Astrocyte (in vitro differentiated cells and primary cell): ENCODE results near the gene RNF44.
"Not testable (repeated sequence)": the region's sequence is repeated elsewhere in the genome, so short reads cannot be mapped to it uniquely, and the experiment has no call there.

Source experiments
- EZH2 ChIP-seq: IDR thresholded peaks from 2 replicates; pipeline ENCODE4 v1.6.1; 2012; ENCODE audit warnings: mild to moderate bottlenecking, low read length, inconsistent platforms; ENCODE audit not compliant: insufficient read depth
- TF ChIP-seq, protein P1 (sequence below): IDR thresholded peaks from 2 replicates; pipeline ENCODE4 v1.5.1; 2011; ENCODE audit warnings: low read depth, mild to moderate bottlenecking, inconsistent platforms, low read length, moderate library complexity; ENCODE audit not compliant: insufficient read depth

DNA sequence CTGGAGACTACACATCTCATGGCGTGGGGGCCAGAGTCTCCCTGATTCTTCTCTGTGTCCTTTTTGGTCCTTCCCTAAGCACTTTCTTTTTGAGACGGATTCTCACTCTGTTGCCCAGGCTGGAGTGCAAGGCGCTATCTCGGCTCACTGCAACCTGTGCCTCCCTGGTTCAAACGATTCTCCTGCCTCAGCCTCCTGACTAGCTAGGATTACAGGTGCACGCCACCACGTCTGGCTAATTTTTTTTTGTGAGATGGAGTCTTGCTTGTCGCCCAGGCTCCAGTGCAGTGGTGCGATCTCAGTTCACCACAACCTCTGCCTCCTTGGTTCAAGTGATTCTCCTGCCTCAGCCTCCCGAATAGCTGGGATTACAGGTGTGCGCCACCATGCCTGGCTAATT, 13.7 kb upstream of the RNF44 start:
- TF ChIP-seq, protein P1, sequence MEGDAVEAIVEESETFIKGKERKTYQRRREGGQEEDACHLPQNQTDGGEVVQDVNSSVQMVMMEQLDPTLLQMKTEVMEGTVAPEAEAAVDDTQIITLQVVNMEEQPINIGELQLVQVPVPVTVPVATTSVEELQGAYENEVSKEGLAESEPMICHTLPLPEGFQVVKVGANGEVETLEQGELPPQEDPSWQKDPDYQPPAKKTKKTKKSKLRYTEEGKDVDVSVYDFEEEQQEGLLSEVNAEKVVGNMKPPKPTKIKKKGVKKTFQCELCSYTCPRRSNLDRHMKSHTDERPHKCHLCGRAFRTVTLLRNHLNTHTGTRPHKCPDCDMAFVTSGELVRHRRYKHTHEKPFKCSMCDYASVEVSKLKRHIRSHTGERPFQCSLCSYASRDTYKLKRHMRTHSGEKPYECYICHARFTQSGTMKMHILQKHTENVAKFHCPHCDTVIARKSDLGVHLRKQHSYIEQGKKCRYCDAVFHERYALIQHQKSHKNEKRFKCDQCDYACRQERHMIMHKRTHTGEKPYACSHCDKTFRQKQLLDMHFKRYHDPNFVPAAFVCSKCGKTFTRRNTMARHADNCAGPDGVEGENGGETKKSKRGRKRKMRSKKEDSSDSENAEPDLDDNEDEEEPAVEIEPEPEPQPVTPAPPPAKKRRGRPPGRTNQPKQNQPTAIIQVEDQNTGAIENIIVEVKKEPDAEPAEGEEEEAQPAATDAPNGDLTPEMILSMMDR, result not testable (repeated sequence)
- TF ChIP-seq EZH2, result not testable (repeated sequence)
